Subcutaneous abdominal adipose tissue (tissue), 5 donors: ENCODE measurements around the gene GADD45GIP1.

Experiments used
- H3K27ac ChIP-seq: one replicate; pipeline ENCODE4 v1.7.0; 2013; ENCODE audit warnings: low read depth, mild to moderate bottlenecking, inconsistent platforms, low read length, moderate library complexity
- H3K27me3 ChIP-seq, 5 donors: one replicate each; pipeline ENCODE4 v1.7.0; 2013; ENCODE audit warnings: low read length in 5 of 5, inconsistent platforms in 1 of 5; ENCODE audit not compliant: control insufficient read depth in 5 of 5, insufficient read depth in 4 of 5
- H3K36me3 ChIP-seq, 5 donors: one replicate each; pipeline ENCODE4 v1.7.0; 2013; ENCODE audit warnings: low read length in 5 of 5; ENCODE audit not compliant: control insufficient read depth in 5 of 5, insufficient read depth in 5 of 5
- H3K4me1 ChIP-seq, 5 donors: one replicate each; pipeline ENCODE4 v1.7.0; 2013; ENCODE audit warnings: low read length in 5 of 5, mild to moderate bottlenecking in 3 of 5, moderate library complexity in 1 of 5; ENCODE audit not compliant: control insufficient read depth in 5 of 5, insufficient read depth in 5 of 5
- H3K4me3 ChIP-seq, 5 donors: one replicate each; pipeline ENCODE4 v1.7.0; 2013; ENCODE audit warnings: low read length in 5 of 5, low read depth in 1 of 5
- H3K9ac ChIP-seq, 5 donors: one replicate each; pipeline ENCODE4 v1.7.0; 2013; ENCODE audit warnings: low read length in 5 of 5, mild to moderate bottlenecking in 4 of 5, moderate library complexity in 3 of 5
- H3K9me3 ChIP-seq, 5 donors: one replicate each; pipeline ENCODE4 v1.7.0; 2013; ENCODE audit warnings: low read length in 5 of 5; ENCODE audit not compliant: control insufficient read depth in 5 of 5
- donor health status: healthy.
- donor health status: healthy.
- donor health status: healthy.
- donor health status: healthy.
- donor health status: healthy.

Gene GADD45GIP1

DNA sequence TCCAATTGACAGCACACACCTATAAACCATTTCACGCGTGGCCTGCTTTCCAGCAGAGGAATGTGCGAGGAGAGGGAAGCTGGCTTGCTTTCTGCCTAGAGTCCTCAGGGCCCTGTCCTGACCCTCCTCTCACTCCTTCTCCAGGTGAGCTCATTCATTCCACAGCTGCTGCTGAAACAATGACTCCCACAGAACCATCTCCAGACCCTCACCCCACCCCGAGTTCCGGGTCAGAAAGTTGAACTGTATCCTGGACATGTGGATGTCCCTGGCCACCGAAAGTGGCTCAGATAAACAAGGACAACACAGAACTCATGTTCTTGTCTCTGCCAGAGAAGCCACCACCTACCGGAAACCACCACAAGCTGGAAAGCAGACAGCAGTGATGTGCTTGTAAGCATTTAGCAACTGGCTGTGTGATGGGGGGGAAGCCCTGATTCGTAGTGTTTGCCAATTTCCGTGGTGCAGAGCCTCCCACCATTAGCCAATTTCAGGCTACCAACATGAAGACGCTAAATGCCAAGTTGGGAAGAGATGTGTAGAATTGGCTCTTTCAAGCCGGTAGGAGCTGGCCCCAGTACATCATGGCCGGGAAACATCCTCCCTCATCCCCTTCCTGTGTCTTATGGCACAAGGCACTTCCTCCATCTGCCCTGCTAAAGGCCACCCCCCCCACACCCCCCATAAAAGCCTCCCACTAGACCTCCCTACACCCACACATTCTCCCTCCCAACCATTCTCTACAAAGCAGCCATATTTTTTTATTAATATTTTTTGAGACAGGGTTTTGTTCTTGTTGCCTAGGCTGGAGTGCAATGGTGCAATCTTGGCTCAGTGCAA lies 43.0 kb downstream of the GADD45GIP1 start:
- Histone ChIP-seq H3K27me3 (no peaks in the 10 kb centered on the region), H3K4me1 (peaks cover 4 to 27% (median 25%) of the 10 kb centered on the region in 5 donors), H3K27ac (no peak overlapping the region), H3K9me3 (no peaks in the 10 kb centered on the region), H3K36me3 (no peaks in the 10 kb centered on the region), H3K4me3 (peak overlapping the region in 1 of 5 donors; percentile 23), H3K9ac (peak overlapping the region in 1 of 5 donors; percentile 16)

DNA sequence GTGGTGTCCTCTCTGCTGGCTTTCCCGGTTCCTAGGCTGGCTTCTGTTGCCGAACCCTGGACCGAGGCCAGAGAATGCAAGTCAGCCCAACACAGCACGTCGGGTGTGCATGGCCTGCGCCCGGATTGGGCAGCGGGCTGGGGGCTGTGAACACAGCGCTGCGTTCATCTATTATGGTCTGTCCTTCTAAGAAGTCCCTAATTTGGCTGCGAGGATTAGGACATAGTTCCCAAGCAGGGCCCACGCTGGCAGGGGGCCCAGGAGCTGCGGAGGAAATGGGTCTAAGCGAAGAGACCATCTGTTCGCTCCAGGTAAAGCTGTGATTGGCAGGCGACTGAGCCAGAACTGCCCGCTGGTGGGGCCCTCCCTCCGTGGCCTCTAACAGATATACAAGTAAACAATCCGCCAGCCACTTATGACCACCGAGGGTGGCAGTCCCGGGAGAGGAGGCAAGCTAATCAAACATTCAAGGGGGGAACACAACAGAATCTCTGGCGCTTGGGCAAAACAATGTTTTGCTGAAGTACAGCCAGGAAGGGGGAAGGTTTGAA lies 43.9 kb downstream of the GADD45GIP1 start:
- H3K4me3 ChIP-seq = peak overlapping the region in 4 of 5 donors; percentile 34 to 49 (median 40)

DNA sequence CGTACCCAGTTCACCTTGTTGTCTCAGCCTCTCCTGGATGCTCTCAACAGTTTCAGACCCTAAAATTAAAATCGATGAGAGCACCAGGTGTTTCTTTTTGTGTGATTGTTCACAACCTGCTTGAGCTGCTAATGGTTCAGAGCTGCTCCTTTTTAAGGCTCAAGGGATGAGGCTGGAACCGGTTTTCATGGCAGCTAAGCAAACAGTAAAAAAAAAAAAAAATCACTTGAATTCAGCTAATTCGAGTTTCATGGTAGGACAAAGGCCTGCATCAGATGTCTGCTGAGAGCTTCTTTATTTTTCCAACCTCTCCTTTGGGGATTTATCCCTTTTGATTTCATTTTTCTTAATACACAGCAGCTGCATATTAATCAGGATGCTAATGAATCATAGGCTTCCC lies 44.5 kb downstream of the GADD45GIP1 start:
- H3K27ac ChIP-seq = no peak overlapping the region
- peak overlapping the region in 4 of 5 donors; percentile 34 to 49 (median 40) for H3K4me3 ChIP-seq
- no peaks in the 10 kb centered on the region for H3K27me3 ChIP-seq
- no peaks in the 10 kb centered on the region for H3K9me3 ChIP-seq
- peak overlapping the region in 3 of 5 donors; percentile 16 to 48 (median 26) for H3K9ac ChIP-seq
- H3K36me3 ChIP-seq = no peaks in the 10 kb centered on the region
- H3K4me1 ChIP-seq = peaks cover 4 to 23% (median 22%) of the 10 kb centered on the region in 5 donors

More for the DNA sequence above, 43.9 kb downstream of the GADD45GIP1 start:
- Histone ChIP-seq H3K9me3 (no peaks in the 10 kb centered on the region), H3K4me1 (peaks cover 4 to 23% (median 22%) of the 10 kb centered on the region in 5 donors), H3K27me3 (no peaks in the 10 kb centered on the region), H3K27ac (no peak overlapping the region), H3K9ac (peak overlapping the region in 3 of 5 donors; percentile 16 to 31 (median 26)), H3K36me3 (no peaks in the 10 kb centered on the region)

DNA sequence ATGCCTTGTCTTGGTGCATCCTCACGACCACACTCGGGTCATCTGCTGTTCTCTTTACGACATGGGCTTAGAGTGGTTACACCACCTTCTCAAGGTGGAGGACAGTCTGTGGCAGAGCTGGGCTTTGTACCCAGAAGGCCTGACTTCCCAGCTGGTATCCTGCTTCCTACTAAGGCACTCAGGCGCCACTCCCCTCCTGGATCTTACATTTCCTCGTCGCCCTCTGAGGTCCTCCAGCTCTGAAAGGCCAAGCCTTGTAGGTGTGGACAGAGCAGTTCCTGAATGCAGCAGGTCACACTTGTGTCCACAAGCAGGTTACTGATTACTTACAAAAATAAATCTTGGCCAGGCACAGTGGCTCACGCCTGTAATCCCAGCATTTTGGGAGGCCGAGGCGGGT lies 49.9 kb downstream of the GADD45GIP1 start:
- H3K27me3 ChIP-seq = no peaks in the 10 kb centered on the region
- no peak overlapping the region for H3K9ac ChIP-seq
- no peak overlapping the region for H3K27ac ChIP-seq
- H3K9me3 ChIP-seq = no peaks in the 10 kb centered on the region
- peaks cover 0 to 3% (median 0%) of the 10 kb centered on the region in 5 donors for H3K36me3 ChIP-seq
- peaks cover 0 to 2% (median under 1%) of the 10 kb centered on the region in 5 donors for H3K4me1 ChIP-seq
- H3K4me3 ChIP-seq = no peak overlapping the region
